Ishikawa (cell line): Measurements from ENCODE around the gene MRGPRD.

Experiments
- CEBPB ChIP-seq: IDR thresholded peaks from 2 replicates; pipeline ENCODE4 v1.6.1; 2012
- CREB1 ChIP-seq: IDR thresholded peaks from 2 replicates; pipeline ENCODE4 v1.6.1; 2012; ENCODE audit warnings: low read depth
- EGR1 ChIP-seq: IDR thresholded peaks from 2 replicates; pipeline ENCODE4 v1.6.1; 2012
- EP300 ChIP-seq: IDR thresholded peaks from 2 replicates; pipeline ENCODE4 v1.6.1; 2012; ENCODE audit warnings: borderline replicate concordance
- FOXM1 ChIP-seq: IDR thresholded peaks from 2 replicates; pipeline ENCODE4 v1.6.1; 2012; ENCODE audit warnings: low read depth, borderline replicate concordance
- NFIC ChIP-seq: IDR thresholded peaks from 2 replicates; pipeline ENCODE4 v1.6.1; 2012
- RAD21 ChIP-seq: IDR thresholded peaks from 2 replicates; pipeline ENCODE4 v1.6.1; 2012; ENCODE audit warnings: low read depth
- TAF1 ChIP-seq: IDR thresholded peaks from 2 replicates; pipeline ENCODE4 v1.6.1; 2012; ENCODE audit warnings: low read depth, mild to moderate bottlenecking
- TCF12 ChIP-seq: IDR thresholded peaks from 2 replicates; pipeline ENCODE4 v1.6.1; 2012; ENCODE audit warnings: low read depth
- TEAD4 ChIP-seq: IDR thresholded peaks from 2 replicates; pipeline ENCODE4 v1.6.1; 2012
- YY1 ChIP-seq: IDR thresholded peaks from 2 replicates; pipeline ENCODE4 v1.6.1; 2012; ENCODE audit warnings: low read depth
- ZBTB7A ChIP-seq: IDR thresholded peaks from 2 replicates; pipeline ENCODE4 v1.6.1; 2012; ENCODE audit warnings: low read depth
- TF ChIP-seq, protein P1 (sequence below): IDR thresholded peaks from 2 replicates; pipeline ENCODE4 v1.6.1; 2012
- TF ChIP-seq, protein P2 (sequence below): IDR thresholded peaks from 2 replicates; pipeline ENCODE4 v1.6.1; 2012
- TF ChIP-seq, protein P3 (sequence below): IDR thresholded peaks from 2 replicates; pipeline ENCODE4 v1.6.1; 2012; ENCODE audit warnings: low read depth, mild to moderate bottlenecking

The MRGPRD gene

DNA sequence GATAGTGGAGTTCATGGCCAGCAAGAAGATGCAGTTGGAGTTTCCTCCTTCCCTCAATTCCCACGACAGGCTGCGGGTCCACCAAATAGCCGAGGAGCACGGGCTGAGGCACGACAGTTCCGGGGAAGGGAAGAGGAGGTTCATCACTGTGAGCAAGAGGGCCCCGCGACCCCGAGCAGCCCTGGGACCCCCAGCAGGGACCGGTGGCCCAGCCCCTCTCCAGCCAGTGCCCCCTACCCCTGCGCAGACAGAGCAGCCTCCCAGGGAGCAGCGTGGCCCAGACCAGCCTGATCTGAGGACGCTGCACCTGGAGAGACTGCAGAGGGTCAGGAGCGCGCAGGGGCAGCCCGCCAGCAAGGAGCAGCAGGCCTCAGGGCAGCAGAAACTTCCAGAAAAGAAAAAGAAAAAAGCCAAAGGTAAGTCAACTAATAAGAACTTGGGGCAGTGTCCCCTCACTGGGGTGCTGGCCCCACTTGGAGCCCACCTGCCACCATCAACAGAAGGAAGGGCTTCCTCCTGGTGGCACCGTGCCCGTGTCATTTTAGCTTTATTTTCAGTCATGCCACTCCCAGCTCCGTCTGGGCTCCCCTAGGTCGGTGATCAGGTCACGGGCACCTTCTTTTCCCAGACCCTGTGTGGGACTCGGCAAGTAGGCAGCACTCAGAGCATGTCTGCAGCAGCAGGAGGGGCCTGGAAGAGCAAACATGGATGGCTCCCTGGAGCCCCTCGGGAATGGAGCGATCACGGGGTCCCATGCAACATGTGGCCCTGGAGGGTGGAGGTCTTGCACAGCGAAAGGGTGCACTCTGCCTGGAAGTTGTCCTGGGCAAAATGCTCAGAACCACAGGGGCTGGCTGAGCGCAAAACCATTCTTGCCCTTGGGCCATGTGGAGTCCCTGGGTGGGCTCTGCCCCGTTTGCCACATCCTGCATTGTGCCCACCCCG, 43.8 kb downstream of the MRGPRD start:
- TF ChIP-seq CEBPB (no peak), RAD21 (no peak), EP300 (no peak), ZBTB7A (no peak), YY1 (no peak), TAF1 (no peak), TCF12 (no peak), NFIC (no peak), FOXM1 (no peak), TEAD4 (no peak), CREB1 (no peak), EGR1 (no peak)
- TF ChIP-seq, protein P1, sequence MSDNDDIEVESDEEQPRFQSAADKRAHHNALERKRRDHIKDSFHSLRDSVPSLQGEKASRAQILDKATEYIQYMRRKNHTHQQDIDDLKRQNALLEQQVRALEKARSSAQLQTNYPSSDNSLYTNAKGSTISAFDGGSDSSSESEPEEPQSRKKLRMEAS: no peak
- TF ChIP-seq, protein P2, sequence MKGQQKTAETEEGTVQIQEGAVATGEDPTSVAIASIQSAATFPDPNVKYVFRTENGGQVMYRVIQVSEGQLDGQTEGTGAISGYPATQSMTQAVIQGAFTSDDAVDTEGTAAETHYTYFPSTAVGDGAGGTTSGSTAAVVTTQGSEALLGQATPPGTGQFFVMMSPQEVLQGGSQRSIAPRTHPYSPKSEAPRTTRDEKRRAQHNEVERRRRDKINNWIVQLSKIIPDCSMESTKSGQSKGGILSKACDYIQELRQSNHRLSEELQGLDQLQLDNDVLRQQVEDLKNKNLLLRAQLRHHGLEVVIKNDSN: no peak
- TF ChIP-seq, protein P3, sequence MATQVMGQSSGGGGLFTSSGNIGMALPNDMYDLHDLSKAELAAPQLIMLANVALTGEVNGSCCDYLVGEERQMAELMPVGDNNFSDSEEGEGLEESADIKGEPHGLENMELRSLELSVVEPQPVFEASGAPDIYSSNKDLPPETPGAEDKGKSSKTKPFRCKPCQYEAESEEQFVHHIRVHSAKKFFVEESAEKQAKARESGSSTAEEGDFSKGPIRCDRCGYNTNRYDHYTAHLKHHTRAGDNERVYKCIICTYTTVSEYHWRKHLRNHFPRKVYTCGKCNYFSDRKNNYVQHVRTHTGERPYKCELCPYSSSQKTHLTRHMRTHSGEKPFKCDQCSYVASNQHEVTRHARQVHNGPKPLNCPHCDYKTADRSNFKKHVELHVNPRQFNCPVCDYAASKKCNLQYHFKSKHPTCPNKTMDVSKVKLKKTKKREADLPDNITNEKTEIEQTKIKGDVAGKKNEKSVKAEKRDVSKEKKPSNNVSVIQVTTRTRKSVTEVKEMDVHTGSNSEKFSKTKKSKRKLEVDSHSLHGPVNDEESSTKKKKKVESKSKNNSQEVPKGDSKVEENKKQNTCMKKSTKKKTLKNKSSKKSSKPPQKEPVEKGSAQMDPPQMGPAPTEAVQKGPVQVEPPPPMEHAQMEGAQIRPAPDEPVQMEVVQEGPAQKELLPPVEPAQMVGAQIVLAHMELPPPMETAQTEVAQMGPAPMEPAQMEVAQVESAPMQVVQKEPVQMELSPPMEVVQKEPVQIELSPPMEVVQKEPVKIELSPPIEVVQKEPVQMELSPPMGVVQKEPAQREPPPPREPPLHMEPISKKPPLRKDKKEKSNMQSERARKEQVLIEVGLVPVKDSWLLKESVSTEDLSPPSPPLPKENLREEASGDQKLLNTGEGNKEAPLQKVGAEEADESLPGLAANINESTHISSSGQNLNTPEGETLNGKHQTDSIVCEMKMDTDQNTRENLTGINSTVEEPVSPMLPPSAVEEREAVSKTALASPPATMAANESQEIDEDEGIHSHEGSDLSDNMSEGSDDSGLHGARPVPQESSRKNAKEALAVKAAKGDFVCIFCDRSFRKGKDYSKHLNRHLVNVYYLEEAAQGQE: no peak

DNA sequence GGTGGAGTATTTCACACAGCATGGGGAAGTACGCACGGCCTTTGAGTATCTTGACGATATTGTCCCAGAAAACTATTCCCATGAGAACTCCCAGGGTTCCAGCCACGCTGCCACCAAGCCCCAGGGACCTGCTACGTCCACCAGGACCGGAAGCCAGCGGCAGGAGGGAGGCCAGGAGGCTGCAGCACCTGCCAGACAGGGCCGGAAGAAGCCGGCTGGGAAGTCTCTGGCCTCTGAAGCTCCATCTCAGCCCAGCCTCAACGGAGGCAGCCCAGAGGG, 44.5 kb downstream of the MRGPRD start:
- no peak for TF ChIP-seq CEBPB

DNA sequence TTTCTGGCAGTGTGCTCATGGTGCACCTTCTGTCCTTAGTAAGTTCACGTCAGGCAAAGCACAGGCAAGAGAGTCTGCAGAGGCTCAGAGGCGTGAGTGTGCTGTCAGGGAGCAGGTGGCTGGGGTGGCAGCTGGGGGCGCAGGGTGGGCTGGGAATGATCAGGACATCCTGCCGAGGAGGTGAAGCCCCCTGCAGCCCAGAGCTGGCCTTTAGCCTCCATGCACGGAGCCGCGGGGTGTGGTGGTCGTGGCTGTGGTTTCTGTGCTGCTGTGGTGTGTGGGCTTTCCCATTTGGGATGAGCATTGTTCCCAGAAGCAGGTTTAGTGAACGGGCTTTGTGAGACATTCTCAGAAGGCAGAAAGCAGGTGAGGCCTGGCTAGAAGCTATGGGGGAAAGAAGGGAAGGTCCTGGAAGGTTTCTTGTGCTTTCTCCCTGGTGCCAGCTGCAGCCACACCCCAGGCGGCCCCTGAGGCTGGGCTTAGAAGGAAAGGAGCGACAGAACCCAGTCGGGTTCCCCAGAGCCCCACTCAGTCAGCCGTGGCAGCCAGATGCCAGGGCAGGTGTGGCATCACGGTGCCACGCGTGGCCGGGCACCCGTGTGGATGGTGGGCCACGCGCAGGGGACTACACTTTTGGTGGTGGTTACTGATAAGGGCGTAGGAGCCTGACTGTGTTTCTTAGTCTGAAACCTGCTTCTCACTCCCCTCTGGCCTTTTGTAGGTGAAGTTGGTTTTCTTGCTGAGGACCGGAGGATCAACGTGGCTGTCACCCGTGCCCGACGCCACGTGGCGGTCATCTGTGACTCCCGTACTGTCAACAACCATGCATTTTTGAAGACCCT, 45.0 kb downstream of the MRGPRD start:
- TF ChIP-seq TAF1: no peak
- no peak for TF ChIP-seq EP300
- no peak for TF ChIP-seq TEAD4
- TF ChIP-seq CEBPB: no peak
- TF ChIP-seq ZBTB7A: no peak
- no peak for TF ChIP-seq CREB1
- TF ChIP-seq, protein P2: no peak
- no peak for TF ChIP-seq NFIC
- TF ChIP-seq TCF12: no peak
- TF ChIP-seq, protein P1: no peak
- no peak for TF ChIP-seq FOXM1
- no peak for TF ChIP-seq EGR1
- TF ChIP-seq RAD21: no peak
- TF ChIP-seq, protein P3: no peak

DNA sequence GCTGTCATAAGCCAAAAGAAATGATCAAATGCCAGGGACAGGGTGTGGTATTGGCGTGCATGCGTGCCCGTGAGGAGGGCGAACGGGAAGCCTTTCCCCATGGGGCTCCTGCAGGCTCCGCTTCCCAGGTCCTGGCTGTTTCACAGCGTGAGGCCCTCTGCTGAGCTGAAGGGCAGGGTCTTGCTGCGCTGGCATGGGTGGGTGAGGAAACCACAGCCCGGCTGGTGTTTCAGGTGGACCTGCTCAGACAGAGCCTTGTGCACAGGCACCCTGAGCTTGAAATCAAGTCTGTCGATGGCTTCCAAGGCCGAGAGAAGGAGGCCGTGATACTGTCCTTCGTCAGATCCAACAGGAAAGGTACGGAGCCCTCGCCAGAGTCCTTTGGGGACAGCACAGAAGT, 45.7 kb downstream of the MRGPRD start:
- TF ChIP-seq TCF12 (no peak), EGR1 (no peak), RAD21 (no peak), TEAD4 (no peak), EP300 (no peak), NFIC (no peak), YY1 (no peak), CEBPB (no peak), ZBTB7A (no peak), TAF1 (no peak), FOXM1 (no peak), CREB1 (no peak)
- TF ChIP-seq, protein P3: no peak
- TF ChIP-seq, protein P1: no peak
- TF ChIP-seq, protein P2: no peak
